K562 treated with DMSO at 1 percent for 4 hours (cell line): ENCODE data around the gene HOXC10. TPM values are rescaled to one million over a fixed set of nuclear protein-coding genes. Genes with fewer than 3 reads are reported as not detected.

ENCODE experiments used
- total RNA-seq: library from RNA; unstranded; fragments of 300-600 nt; gene quantifications from 2 replicates; pipeline ENCODE4 v1.2.3, GENCODE V29; 2022; ENCODE audit not compliant: insufficient read depth

HOXC10 gene
- 1.8 TPM in 1 of 2 replicates, not detected in the other for total RNA-seq

GRCh38 chr12:53984901-53985691, at the start of gene HOXC10:
TSS of gene HOXC10 (plus strand) at chr12:53985146. CDS start at chr12:53985260, 114 bp downstream.

GRCh38 chr12:53938326-53939140, 46.4 kb upstream of the HOXC10 start, which contains the start of gene HOXC13:
TSS of gene HOXC13 (plus strand) at chr12:53938831. CDS start at chr12:53938907, 76 bp downstream.

GRCh38 chr12:53954694-53955035, 30.3 kb upstream of the HOXC10 start, which contains the start of gene HOXC12:
TSS of gene HOXC12 (plus strand) at chr12:53954903. CDS start at chr12:53954930, 27 bp downstream.

DNA sequence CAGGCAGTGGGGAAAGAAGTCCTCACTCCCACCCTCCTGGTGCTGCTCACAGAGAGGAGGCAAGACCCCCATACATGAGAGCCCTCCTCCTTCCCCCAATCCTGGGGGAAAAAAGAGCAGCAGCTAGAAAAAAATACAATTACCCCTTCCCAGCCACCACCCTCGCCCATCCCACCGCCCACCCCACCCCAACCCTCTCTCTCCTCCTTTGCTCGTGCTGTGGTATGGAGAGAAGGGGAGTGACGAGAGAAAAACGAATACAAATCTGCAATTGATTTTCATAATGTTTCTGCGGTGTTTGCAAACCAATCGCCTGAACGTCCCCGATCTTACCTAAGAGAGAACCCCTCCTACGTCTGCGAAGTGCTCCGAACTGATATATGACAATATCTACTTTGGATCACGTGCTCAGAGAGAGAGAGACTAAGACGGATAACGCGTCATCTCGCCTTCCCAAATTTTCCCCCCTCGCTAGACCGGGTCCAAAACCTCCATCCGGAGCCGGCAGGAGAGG, 12.2 kb upstream of the HOXC10 start, which contains the start of gene HOXC11:
Gene HOXC11, plus strand, starts transcription at position 405 of the 514 bp plus-strand sequence. CDS start 116 bp downstream, outside the sequence.

GRCh38 chr12:53974084-53975063, 10.6 kb upstream of the HOXC10 start, which contains the start of gene HOTAIR:
TSS of gene HOTAIR (minus strand) at chr12:53974954.

DNA sequence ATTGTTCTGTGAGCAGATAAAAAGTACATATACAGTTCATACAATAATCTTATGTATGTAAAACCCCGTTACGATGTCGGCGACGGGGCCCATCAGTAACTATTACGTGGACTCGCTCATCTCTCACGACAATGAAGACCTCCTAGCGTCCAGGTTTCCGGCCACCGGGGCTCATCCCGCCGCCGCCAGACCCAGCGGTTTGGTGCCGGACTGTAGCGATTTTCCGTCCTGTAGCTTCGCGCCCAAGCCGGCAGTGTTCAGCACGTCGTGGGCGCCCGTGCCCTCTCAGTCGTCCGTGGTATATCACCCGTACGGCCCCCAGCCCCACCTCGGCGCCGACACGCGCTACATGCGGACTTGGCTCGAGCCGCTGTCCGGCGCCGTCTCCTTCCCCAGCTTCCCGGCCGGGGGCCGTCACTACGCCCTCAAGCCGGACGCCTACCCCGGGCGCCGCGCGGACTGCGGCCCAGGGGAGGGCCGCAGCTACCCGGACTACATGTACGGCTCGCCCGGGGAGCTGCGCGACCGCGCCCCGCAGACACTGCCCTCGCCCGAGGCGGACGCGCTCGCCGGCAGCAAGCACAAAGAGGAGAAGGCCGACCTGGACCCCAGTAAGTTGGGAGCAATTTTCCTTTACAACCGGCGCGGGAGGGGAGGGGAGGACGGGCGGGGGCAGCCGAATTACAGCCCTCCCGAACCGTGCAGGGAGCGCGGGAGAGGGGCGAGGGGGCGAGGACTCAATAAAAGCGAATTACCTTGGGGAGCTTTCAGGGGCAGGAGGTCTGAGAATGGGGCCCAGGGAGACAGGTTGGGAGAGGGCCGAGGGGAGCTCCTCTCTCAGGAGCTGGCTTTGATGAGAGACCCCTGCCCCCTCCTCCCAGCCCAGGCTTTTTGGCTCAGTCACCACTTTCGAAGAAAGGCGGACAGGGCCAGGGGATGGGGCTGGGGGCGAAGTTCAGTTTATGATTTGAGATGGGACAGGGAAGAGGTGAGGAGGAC, 15.5 kb downstream of the HOXC10 start, which contains the start of gene HOXC9:
Gene HOXC9, plus strand, starts transcription at position 46 of the 999 bp plus-strand sequence. Its CDS starts 28 bp downstream, at position 74.

GRCh38 chr12:54028314-54029201, 43.6 kb downstream of the HOXC10 start, which contains the start of gene HOXC6:
TSS of gene HOXC6 (plus strand) at chr12:54028440. CDS start at chr12:54028522, 82 bp downstream.

GRCh38 chr12:54032627-54033100, 47.7 kb downstream of the HOXC10 start, which contains the start of gene HOXC5:
TSS of gene HOXC5 (plus strand) at chr12:54033050. CDS start at chr12:54033123, 73 bp downstream.

Other genes with a start within 250 kb of the HOXC10 start
- not detected in 2 replicates for gene CISTR, start 233.2 kb upstream of the HOXC10 start, total RNA-seq
- gene HOXC13, start 46.3 kb upstream of the HOXC10 start, total RNA-seq = 0.69 and 1.8 TPM in 2 replicates
- gene HOXC12, start 30.2 kb upstream of the HOXC10 start, total RNA-seq = 0.74 and 1.2 TPM in 2 replicates
- gene HOXC11, start 12.0 kb upstream of the HOXC10 start, total RNA-seq = not detected in 2 replicates
- gene HOTAIR, start 10.2 kb upstream of the HOXC10 start, total RNA-seq = not detected in 2 replicates
- gene HOXC9, start 15.0 kb downstream of the HOXC10 start, total RNA-seq = 16.9 and 19.0 TPM in 2 replicates
- gene HOXC8, start 23.8 kb downstream of the HOXC10 start, total RNA-seq = 0.34 TPM in 1 of 2 replicates, not detected in the other
- 3.0 and 3.9 TPM in 2 replicates for gene HOXC6, start 43.3 kb downstream of the HOXC10 start, total RNA-seq
- gene HOXC5, start 47.9 kb downstream of the HOXC10 start, total RNA-seq = not detected in 2 replicates
- gene HOXC4, start 68.7 kb downstream of the HOXC10 start, total RNA-seq = not detected in 2 replicates
- 21.5 and 24.2 TPM in 2 replicates for gene SMUG1, start 203.8 kb downstream of the HOXC10 start, total RNA-seq